Lower leg skin (tissue), 4 donors: ENCODE results near the gene LSM14B. TPM values are rescaled to one million over a fixed set of nuclear protein-coding genes. Genes with fewer than 3 reads are reported as not detected.
"Not testable (repeated sequence)": the region's sequence is repeated elsewhere in the genome, so short reads cannot be mapped to it uniquely, and the experiment has no call there.

Source experiments
- DNase-seq, 2 donors: peaks; one replicate each; pipeline ENCODE4 v3.0.0-alpha.2; 2019; ENCODE audit warnings: low spot score in 2 of 2
- H3K4me3 ChIP-seq: fragments of 200-600 bp; sonication (generic); 2 replicates; pipeline ENCODE4 v1.5.1; 2017; ENCODE audit warnings: mild to moderate bottlenecking, low read depth; ENCODE audit not compliant: poor library complexity, severe bottlenecking
- POLR2A ChIP-seq, 2 donors: fragments of 450-650 bp; IDR thresholded peaks; one replicate each; pipeline ENCODE4 v1.6.1; 2016 to 2017; ENCODE audit warnings: antibody characterized with exemption in 2 of 2, mild to moderate bottlenecking in 1 of 2, moderate library complexity in 1 of 2
- WGBS, 2 donors: methylation state at CpG; one replicate each; pipeline ENCODE4 v1.1.5; 2018; 5-methylcytosine and 5-hydroxymethylcytosine counted together
- intact Hi-C: fragments of 100-400 bp; cut with DNase I; formaldehyde crosslinking; loops from one replicate; pipeline ENCODE4 v1.15.0; 2023; ENCODE audit warnings: low total_unique reads
- total RNA-seq, 4 donors: library from RNA; depleted of rRNA; stranded (reverse); fragments of >200 nt; gene quantifications; one replicate each; pipeline ENCODE4 v1.1.0, GENCODE V29; 2016
- TF ChIP-seq, protein P1 (sequence below), 3 donors: fragments of 450-650 bp; IDR thresholded peaks; one replicate each; pipeline ENCODE4 v1.5.1; 2016; ENCODE audit warnings: antibody characterized with exemption in 3 of 3, mild to moderate bottlenecking in 3 of 3, moderate library complexity in 2 of 3

LSM14B gene
- total RNA-seq, 4 donors from 2014 or later = 44.9 to 60.3 (median 49.9) TPM

DNA sequence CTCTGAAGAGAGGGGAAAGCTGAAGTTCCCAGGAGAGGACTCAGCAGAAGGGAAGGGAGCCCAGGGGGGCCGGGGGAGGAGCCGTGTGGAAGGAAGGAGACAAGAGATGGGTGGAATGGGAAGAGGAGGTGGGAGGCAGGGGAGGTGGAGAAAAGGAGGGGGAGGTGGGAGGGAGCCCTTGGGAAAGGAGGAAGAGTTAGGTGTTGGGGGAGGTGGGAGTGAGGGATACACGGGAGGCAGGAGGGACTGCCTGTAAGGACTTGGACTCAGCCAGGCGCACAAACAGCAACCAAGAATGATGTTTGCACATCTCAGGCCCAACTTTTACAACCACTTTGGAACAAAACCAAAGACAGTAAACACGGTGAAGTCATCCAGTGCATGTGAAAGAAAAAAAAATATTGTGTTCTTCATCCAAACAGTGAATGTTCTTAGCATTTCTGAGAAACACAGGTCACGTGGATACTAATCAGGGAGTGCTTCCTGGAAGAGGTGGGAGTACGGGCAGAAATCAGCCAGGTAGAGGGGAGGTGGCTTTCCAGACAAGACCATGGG lies 17.4 kb upstream of the LSM14B start:
- 30 to 33% methylated on average over 7 of the region's 7 CpGs for WGBS, 2 donors
- no peak for DNase-seq
- intact Hi-C loops = no loop called here
- TF ChIP-seq, protein P1, sequence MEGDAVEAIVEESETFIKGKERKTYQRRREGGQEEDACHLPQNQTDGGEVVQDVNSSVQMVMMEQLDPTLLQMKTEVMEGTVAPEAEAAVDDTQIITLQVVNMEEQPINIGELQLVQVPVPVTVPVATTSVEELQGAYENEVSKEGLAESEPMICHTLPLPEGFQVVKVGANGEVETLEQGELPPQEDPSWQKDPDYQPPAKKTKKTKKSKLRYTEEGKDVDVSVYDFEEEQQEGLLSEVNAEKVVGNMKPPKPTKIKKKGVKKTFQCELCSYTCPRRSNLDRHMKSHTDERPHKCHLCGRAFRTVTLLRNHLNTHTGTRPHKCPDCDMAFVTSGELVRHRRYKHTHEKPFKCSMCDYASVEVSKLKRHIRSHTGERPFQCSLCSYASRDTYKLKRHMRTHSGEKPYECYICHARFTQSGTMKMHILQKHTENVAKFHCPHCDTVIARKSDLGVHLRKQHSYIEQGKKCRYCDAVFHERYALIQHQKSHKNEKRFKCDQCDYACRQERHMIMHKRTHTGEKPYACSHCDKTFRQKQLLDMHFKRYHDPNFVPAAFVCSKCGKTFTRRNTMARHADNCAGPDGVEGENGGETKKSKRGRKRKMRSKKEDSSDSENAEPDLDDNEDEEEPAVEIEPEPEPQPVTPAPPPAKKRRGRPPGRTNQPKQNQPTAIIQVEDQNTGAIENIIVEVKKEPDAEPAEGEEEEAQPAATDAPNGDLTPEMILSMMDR (IDR thresholded peaks at IDR 0.05) = no peak
- no peak for TF ChIP-seq POLR2A (IDR thresholded peaks at IDR 0.05)
- H3K4me3 ChIP-seq = no peak overlapping the region

DNA sequence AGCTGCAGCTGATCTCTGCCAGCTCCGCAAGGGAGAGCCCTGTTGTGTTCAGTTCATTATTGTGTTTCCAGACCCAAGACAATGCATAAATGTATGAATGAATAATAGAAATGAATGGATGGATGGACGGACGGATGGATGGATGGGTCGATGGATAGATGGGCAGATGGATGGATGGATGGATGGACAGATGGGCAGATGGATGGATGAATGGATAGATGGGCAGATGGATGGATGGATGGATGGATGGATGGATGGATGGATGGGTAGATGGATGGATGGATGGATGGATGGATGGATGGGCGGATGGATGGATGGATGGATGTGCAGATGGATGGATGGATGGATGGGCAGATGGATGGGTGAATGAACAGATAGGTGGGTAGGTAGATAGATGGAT lies 16.7 kb upstream of the LSM14B start:
- TF ChIP-seq, protein P1 (IDR thresholded peaks at IDR 0.05) = no peak
- no peak for TF ChIP-seq POLR2A (IDR thresholded peaks at IDR 0.05)
- H3K4me3 ChIP-seq = no peak overlapping the region
- DNase-seq = no peak
- 85 to 89% methylated on average over 5 of the region's 5 CpGs for WGBS, 2 donors
- intact Hi-C loops = no loop called here

DNA sequence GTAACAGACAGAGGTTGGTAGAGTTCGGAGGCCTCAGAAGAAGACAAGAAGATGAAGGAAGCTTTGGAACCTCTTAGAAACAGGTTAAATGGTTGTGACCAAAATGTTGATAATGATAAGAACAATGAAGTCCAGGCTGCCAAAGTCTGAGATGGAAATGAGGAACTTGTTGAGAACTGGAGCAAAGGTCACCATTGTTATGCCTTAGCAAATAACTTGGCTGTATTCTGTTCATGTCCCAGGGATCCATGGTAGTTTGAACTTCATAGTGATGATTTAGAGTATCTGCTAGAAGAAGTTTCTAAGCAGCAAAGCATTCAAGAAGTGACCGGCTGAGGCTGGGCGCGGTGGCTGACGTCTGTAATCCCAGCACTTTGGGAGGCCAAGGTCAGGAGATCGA lies 11.1 kb upstream of the LSM14B start:
- WGBS, 2 donors = 96% methylated on average over 6 of the region's 6 CpGs
- TF ChIP-seq POLR2A (IDR thresholded peaks at IDR 0.05) = no peak
- TF ChIP-seq, protein P1 (IDR thresholded peaks at IDR 0.05) = no peak

DNA sequence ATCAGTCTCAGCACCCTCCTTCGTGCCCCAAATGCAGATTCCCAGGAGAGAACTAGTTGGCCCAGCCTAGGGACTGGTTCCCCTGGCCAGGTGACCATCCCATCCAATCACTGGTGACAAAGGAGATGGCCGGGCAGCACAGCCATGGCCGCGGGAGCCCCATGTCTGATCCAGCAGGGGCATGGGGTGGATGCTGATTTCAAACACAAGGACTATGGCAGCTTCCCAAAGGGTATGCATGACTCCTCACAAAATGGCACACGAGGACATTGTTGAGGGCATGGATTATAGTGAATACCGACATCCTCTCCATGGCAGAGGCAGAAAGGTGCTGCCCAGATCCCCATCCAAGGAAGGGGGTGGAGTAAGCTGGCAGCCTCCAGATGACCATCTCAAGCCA lies 9.9 kb upstream of the LSM14B start:
- DNase-seq = no peak
- intact Hi-C loops = no loop called here
- WGBS, 2 donors = 89 to 98% methylated on average over 6 of the region's 6 CpGs
- TF ChIP-seq, protein P1 (IDR thresholded peaks at IDR 0.05) = no peak
- TF ChIP-seq POLR2A (IDR thresholded peaks at IDR 0.05) = no peak
- no peak overlapping the region for H3K4me3 ChIP-seq

More for the DNA sequence above, 11.1 kb upstream of the LSM14B start:
- intact Hi-C loops = no loop called here
- no peak for DNase-seq
- H3K4me3 ChIP-seq = no peak overlapping the region

DNA sequence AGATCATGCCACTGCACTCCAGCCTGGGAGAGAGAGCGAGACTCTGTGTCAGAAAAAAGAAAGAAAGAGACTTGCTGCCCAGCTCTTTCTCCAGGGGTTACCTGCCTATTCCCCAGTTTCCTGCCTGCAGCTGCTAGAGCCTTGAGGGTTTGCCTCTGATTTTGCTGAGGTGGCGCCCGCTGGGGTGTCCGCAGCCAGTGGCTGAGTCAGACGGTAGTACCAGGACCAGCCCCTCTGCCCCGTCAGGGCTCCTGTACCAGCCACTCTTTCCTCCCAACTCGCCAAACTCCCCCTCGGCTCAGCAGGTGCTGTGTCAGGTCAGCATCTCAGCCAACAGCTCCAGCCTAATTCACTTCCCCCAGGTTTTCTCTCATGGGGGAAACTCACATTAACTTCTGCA lies 7.4 kb upstream of the LSM14B start:
- H3K4me3 ChIP-seq = no peak overlapping the region
- 43 to 52% methylated on average over 8 of the region's 8 CpGs for WGBS, 2 donors
- intact Hi-C loops = no loop called here
- TF ChIP-seq, protein P1 (IDR thresholded peaks at IDR 0.05) = no peak
- no peak for TF ChIP-seq POLR2A (IDR thresholded peaks at IDR 0.05)
- no peak for DNase-seq

DNA sequence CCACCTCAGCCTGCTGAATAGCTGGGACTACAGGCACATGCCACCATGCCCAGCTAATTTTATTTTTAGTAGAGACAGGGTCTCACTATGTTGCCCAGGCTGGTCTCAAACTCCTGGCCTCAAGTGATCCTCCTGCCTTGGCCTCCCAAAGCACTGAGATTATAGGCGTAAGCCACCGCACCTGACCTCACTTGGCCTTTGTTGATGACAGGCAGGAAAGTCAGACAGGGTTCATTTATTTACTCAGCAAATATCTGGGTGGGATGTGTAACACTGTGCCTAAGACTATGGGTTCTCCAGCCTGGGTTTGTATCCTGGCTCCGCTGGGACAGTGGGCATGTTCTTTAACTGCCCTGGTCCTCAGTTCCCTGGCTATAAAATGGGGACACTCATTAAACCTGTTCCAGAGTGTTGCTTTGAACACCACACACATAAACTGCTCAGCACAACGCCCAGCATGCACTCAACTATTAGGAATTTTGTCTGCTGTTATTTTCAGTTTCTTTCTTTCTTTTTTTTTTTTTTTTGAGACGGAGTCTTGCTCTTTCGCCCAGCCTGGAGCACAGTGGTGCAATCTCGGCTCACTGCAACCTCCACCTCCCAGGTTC lies 6.4 kb upstream of the LSM14B start:
- intact Hi-C loops, DNase-seq, H3K4me3 ChIP-seq: not testable (repeated sequence)
- WGBS, 2 donors = 78 to 88% methylated on average over 7 of the region's 7 CpGs
